ENCODE data around the gene ZNF844.
"Not testable (repeated sequence)": the region's sequence is repeated elsewhere in the genome, so short reads cannot be mapped to it uniquely, and the experiment has no call there.

ZNF844 gene

DNA sequence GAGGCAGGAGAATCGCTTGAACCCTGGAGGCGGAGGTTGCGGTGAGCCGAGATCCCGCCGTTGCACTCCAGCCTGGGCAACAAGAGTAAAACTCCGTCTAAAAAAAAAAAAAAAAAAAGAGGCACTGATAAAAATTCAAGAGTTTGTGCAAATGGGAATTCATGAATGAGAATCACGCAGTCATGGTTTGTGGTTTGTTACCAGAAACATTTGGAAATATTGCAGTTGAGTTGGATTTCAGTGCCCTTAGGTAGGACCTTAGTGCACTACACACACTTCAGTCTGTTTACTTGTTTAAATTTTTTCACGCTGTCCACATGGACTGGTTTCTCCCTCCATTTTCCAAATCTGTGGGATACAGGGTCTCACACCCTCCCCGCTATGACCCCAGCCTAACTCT, 28.4 kb downstream of the ZNF844 start:
- no peak for DNase-seq

DNA sequence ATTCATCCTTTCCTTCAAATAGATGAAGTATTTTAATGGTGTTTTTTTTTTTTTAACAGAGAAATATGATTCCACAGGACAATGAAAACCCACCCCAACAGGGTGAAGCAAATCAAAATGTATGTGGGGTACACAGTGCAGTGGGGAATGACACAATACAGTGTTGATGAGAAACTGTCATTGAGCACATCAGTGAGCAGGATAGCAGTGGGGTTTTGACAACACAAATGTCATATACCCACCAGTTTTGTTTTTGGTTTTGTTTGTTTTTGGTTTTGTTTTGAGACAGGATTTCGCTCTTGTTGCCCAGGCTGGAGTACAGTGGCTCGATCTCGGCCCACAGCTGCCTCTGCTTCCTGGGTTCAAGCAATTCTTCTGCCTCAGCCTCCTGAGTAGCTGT, 29.2 kb downstream of the ZNF844 start:
- no peak for DNase-seq

DNA sequence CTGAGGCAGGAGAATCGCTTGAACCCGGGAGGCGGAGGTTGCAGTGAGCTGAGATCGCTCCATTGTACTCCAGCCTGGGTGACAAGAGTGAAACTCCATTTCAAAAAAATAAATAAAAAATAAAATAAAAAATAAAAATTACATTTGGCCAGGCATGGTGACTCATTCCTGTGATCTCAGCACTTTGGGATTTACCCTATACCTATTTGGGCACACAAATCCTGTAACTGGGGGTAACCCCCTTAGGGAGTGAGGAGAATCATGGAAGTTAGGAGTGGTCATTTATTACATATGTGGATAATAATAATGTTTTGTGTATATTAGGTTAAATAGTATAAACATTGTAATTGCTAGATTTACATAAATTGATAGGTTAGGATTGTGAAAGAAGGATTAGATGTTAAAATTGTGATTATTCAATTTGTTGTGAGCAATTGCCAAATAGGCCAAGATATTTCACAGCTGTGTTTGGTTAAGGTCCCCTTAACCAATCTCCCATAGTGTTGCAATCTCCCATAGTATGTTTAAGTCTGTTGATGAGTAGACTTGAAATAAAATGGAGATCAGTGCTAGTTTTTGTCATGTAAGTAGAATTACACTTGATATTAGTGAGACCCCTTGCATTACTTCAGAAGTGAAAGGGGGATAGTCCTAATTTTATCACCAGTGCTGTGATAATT, 30.7 kb downstream of the ZNF844 start:
- no peak for DNase-seq

DNA sequence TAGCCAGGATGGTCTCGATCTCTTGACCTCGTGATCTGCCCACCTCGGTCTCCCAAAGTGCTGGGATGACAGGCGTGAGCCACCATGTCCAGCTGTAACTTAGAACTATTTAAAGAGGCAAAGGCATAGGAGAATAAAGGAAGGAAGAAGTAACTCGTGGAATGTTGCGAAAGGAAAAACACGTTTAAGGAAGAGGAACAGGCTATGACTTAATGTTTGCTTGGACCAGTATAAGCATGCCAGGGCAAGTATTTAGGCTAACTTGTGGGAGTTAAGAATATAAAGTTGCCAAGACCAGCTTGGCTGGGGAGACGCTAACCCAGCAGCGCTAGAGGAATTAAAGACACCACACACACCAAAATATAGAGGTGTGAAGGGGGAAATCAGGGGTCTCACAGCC, 33.5 kb downstream of the ZNF844 start:
- DNase-seq: no peak

DNA sequence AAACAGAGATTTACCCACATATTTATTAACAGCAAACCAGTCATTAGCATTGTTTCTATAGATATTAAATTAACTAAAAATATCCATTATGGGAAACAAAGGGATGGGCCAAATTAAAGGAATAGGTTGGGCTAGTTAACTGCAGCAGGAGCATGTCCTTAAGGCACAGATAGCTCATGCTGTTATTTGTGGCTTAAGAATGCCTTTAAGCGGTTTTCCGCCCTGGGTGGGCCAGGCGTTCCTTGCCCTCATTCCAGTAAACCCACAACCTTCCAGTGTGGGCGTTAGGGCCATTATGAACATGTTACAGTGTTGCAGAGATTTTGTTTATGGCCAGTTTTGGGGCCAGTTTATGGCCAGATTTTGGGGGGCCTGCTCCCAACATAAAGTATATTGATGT, 39.4 kb downstream of the ZNF844 start:
- DNase-seq: not testable (repeated sequence)

DNA sequence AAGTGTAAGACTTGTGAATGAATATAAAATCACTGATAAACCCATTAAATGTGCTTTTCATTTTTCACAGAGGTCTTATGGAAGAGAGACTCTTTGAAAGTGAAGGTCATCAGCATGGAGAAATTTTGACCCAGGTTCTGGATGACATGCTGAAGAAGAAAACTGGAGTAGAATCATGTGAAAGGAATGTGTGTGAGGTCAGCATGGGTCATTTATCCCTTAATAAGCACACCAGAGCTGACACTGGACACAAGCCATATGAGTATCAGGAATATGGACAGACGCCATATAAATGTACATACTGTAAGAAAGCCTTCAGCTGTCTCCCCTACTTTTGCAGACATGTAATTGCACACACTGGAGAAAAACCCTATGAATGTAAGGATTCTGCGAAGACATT, 46.6 kb downstream of the ZNF844 start:
- DNase-seq: no peak

DNA sequence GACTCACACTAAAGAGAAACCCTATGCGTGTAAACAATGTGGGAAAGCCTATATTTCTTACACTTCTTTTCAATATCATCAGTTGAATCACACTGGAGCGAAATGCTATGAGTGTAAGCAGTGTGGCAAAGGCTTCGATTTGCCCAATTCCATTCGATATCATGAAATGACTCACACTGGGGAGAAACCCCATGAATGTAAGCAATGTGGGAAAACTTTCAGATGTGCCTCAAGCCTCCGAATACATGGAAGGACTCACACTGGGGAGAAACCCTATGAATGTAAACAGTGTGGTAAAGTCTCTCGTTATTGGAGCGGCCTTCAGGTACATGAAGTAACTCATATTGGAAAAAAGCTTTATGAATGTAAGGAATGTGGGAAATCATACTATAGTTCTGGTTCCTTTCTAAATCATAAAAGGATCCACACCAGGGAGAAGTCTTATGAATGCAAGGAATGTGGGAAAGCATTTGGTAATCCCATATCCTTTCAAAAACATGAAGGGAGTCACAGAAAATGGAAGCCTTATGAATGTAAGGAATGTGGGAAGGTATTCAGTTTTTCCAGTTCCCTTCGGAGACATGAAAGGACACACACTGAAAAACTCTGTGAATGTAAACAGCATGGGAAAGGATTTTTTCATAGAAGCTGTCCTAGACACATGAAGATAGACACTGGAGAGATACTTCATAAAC, 47.6 kb downstream of the ZNF844 start:
- DNase-seq: no peak

DNA sequence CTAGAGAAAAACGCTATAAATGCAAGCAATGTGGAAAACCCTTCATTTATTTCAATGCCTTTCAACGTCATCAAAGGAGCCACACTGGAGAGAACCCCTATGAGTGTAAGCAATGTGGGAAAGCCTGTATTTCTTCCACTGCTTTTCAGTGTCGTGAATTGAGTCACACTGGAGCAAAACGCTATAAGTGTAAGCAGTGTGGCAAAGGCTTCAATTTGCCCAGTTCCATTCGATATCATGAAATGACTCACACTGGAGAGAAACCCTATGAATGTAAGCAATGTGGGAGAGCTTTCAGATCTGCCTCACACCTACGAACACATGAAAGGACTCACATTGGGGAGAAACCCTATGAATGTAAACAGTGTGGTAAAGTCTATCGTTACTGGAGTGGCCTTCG, 48.2 kb downstream of the ZNF844 start:
- DNase-seq: no peak

DNA sequence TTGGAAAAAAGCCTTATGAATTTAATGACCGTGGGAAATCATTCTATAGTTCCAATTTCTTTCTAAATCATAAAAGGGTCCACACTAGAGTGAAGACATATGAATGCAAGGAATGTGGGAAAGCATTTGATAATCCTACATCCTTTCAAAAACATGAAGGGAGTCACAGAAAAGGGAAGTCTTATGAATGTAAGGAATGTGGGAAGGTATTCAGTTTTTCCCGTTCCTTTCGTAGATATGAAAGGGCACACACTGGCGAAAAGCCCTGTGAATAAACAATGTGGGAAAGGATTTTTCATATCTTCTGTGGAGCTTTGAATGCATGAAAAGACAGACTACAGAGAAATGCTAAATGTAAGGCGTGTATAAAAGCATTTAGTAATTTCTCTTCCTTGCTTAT, 48.6 kb downstream of the ZNF844 start:
- no peak for DNase-seq

DNA sequence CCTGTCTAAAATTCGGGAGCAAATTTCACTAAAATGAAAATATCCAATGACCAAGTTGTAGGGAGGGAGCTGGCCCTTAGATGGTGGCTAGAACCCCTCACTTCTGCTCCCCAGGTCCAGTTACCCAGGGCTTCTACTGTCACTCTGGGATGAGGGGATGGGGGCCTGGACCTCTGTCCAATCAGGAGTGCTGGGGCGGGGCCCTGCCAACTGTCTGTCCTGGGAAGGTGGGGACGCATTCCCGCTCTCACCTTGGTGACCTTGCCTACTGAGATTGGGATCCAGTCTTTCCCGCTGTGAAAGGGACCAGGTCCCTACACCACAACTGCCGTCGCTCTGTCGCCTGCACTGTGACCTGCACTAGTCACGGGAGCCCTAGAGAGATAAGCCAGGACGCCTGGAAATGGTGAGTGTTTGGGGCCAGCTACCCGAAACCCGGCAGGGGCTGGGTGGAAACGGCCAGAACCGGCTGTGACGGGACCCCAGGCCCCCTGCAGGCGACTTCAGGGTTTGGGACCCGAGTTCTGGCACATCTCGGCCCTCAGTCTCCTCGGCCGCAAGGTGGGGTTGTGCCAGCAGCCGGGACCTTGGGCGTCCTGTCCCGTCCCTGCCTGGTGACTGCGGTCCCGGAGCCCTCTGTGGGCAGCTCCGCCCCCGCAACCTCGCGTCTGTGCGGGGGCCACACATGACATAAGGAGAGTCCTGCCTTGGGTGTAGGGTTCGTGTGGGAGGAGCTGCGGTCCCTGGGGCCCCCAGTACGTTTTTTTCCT, 52.9 kb downstream of the ZNF844 start:
- no peak for DNase-seq

DNA sequence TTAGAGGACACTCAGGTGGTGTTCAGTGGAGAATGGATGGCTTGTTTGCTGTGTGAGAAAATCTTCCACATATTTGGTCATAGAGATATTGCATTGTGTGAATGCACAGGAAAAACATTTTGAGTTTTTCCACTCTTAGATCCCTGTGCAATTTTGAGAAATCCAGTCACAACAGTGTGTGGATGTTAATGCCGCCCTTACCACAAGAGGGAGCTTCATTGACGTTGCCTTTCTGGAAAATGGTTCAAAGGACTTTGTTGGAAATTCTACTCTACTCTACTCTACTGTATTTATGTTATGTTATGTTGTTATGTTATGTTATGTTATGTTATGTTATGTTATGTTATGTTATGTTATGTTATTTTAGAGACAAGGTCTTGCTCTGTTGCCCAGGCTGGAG, 62.2 kb downstream of the ZNF844 start:
- no peak for DNase-seq
